ENCODE results near the gene CLCN3.

- no peak for TF ChIP-seq POLR2A (IDR thresholded peaks at IDR 0.05)
- TF ChIP-seq CTCF (IDR thresholded peaks at IDR 0.05), result no peak
Observed at GRCh38 chr4:169571435-169571834, 48.9 kb upstream of the CLCN3 start.
